Activated CD4-positive, alpha-beta T cell treated with anti-CD3 and anti-CD28 coated beads, Interleukin-2, amount 10 ng/mL, durations not matched to agents 7 days and 5 days (primary cell): ENCODE measurements around the gene AOPEP. TPM values are rescaled to one million over a fixed set of nuclear protein-coding genes. Genes with fewer than 3 reads are reported as not detected.

Source experiments
- CTCF ChIA-PET: fragments of 350-600 bp; sonication (Branson Sonifier 250); formaldehyde crosslinking; loops from one replicate; lab custom pipeline; 2021; ENCODE audit warnings: antibody characterized with exemption; lab: Charles Lee
- POLR2A ChIA-PET: fragments of 350-600 bp; sonication (Branson Sonifier 250); formaldehyde crosslinking; loops from one replicate; lab custom pipeline; 2021; ENCODE audit warnings: antibody characterized with exemption; lab: Charles Lee
- DNase-seq: peaks from one replicate; pipeline ENCODE4 v3.0.0-alpha.2; 2020
- H3K27ac Mint-ChIP-seq: one replicate; pipeline ENCODE4 v1.8.0; 2021; ENCODE audit warnings: mild to moderate bottlenecking, moderate library complexity, mixed read lengths
- H3K27me3 Mint-ChIP-seq: one replicate; pipeline ENCODE4 v1.8.0; 2021; ENCODE audit warnings: mixed read lengths
- H3K36me3 Mint-ChIP-seq: one replicate; pipeline ENCODE4 v1.8.0; 2021; ENCODE audit warnings: low read depth, mixed read lengths
- H3K4me1 Mint-ChIP-seq: one replicate; pipeline ENCODE4 v1.8.0; 2021; ENCODE audit warnings: mixed read lengths
- H3K4me3 Mint-ChIP-seq: one replicate; pipeline ENCODE4 v1.8.0; 2021; ENCODE audit warnings: mild to moderate bottlenecking, moderate library complexity, mixed read lengths
- H3K9me3 Mint-ChIP-seq: one replicate; pipeline ENCODE4 v1.8.0; 2021; ENCODE audit warnings: mixed read lengths
- total RNA-seq, 2 experiments: library from RNA; stranded (reverse); gene quantifications; one replicate each; pipeline ENCODE4 v1.2.3, GENCODE V29; 2021

The AOPEP gene
- total RNA-seq, 2 experiments from 2014 or later = 9.7 to 10.7 TPM

GRCh38 chr9:95049761-95050160 lies 323.3 kb downstream of the AOPEP start:
- no peak overlapping the region for H3K27ac Mint-ChIP-seq
- no peaks in the 10 kb centered on the region for H3K36me3 Mint-ChIP-seq
- H3K4me3 Mint-ChIP-seq = no peak overlapping the region
- DNase-seq = no peak
- CTCF ChIA-PET = no interaction called here
- H3K27me3 Mint-ChIP-seq = peaks cover 40% of the 10 kb centered on the region
- H3K4me1 Mint-ChIP-seq = peaks cover 11% of the 10 kb centered on the region
- POLR2A ChIA-PET = no interaction called here
- no peaks in the 10 kb centered on the region for H3K9me3 Mint-ChIP-seq

- H3K4me3 Mint-ChIP-seq = no peak overlapping the region
- H3K36me3 Mint-ChIP-seq = no peaks in the 10 kb centered on the region
- ChIA-PET CTCF (interaction anchor here (0.7 to 1.1 kb wide), 2 partner anchors 22 to 23 kb away, joined by 3 read pairs; no protein-coding TSS in a partner anchor), POLR2A (no interaction called here)
- H3K9me3 Mint-ChIP-seq = no peaks in the 10 kb centered on the region
- no peak for DNase-seq
- H3K4me1 Mint-ChIP-seq = peaks cover 3% of the 10 kb centered on the region
- H3K27ac Mint-ChIP-seq = no peak overlapping the region
- peaks cover 14% of the 10 kb centered on the region for H3K27me3 Mint-ChIP-seq
Observed at GRCh38 chr9:95053611-95054570, 327.4 kb downstream of the AOPEP start.

- Mint-ChIP-seq H3K27ac (no peak overlapping the region), H3K9me3 (no peaks in the 10 kb centered on the region), H3K4me1 (no peaks in the 10 kb centered on the region), H3K4me3 (no peak overlapping the region), H3K36me3 (no peaks in the 10 kb centered on the region), H3K27me3 (peaks cover 2% of the 10 kb centered on the region)
- ChIA-PET POLR2A (no interaction called here), CTCF (no interaction called here)
- DNase-seq = no peak
Observed at GRCh38 chr9:95055334-95055850, 328.9 kb downstream of the AOPEP start.

- H3K4me3 Mint-ChIP-seq = no peak overlapping the region
- H3K27ac Mint-ChIP-seq = no peak overlapping the region
- H3K36me3 Mint-ChIP-seq = peaks cover 2% of the 10 kb centered on the region
- no peaks in the 10 kb centered on the region for H3K27me3 Mint-ChIP-seq
- H3K9me3 Mint-ChIP-seq = no peaks in the 10 kb centered on the region
- CTCF ChIA-PET = no interaction called here
- POLR2A ChIA-PET = no interaction called here
- H3K4me1 Mint-ChIP-seq = no peaks in the 10 kb centered on the region
- no peak for DNase-seq
Observed at GRCh38 chr9:95055851-95056551, 329.5 kb downstream of the AOPEP start.

- no peak for DNase-seq
- Mint-ChIP-seq H3K27me3 (no peaks in the 10 kb centered on the region), H3K27ac (no peak overlapping the region), H3K4me3 (no peak overlapping the region), H3K4me1 (peaks cover 4% of the 10 kb centered on the region), H3K36me3 (peaks cover 2% of the 10 kb centered on the region), H3K9me3 (no peaks in the 10 kb centered on the region)
- POLR2A ChIA-PET = no interaction called here
- CTCF ChIA-PET = interaction anchor here (0.7 kb wide), 1 partner anchor 110 kb away, joined by 3 read pairs; no protein-coding TSS in a partner anchor
Observed at GRCh38 chr9:95057101-95057500, 330.6 kb downstream of the AOPEP start.

GRCh38 chr9:95058121-95058785 lies 331.8 kb downstream of the AOPEP start:
- DNase-seq = no peak
- Mint-ChIP-seq H3K36me3 (peaks cover 2% of the 10 kb centered on the region), H3K4me3 (no peak overlapping the region), H3K4me1 (peaks cover 6% of the 10 kb centered on the region), H3K27me3 (no peaks in the 10 kb centered on the region), H3K9me3 (no peaks in the 10 kb centered on the region), H3K27ac (peak overlapping the region; percentile 31)
- POLR2A ChIA-PET = no interaction called here
- CTCF ChIA-PET = interaction anchor here (0.8 kb wide), 1 partner anchor 13 kb away, joined by 3 read pairs; no protein-coding TSS in a partner anchor

GRCh38 chr9:95058795-95059386 lies 332.4 kb downstream of the AOPEP start:
- H3K27me3 Mint-ChIP-seq = no peaks in the 10 kb centered on the region
- H3K27ac Mint-ChIP-seq = no peak overlapping the region
- peaks cover 6% of the 10 kb centered on the region for H3K4me1 Mint-ChIP-seq
- POLR2A ChIA-PET = no interaction called here
- CTCF ChIA-PET = no interaction called here
- DNase-seq = no peak
- no peaks in the 10 kb centered on the region for H3K9me3 Mint-ChIP-seq
- peaks cover 2% of the 10 kb centered on the region for H3K36me3 Mint-ChIP-seq
- no peak overlapping the region for H3K4me3 Mint-ChIP-seq

- Mint-ChIP-seq H3K36me3 (peaks cover 2% of the 10 kb centered on the region), H3K4me3 (no peak overlapping the region), H3K4me1 (peaks cover 6% of the 10 kb centered on the region), H3K9me3 (no peaks in the 10 kb centered on the region), H3K27ac (no peak overlapping the region), H3K27me3 (no peaks in the 10 kb centered on the region)
- POLR2A ChIA-PET = no interaction called here
- no peak for DNase-seq
- CTCF ChIA-PET = interaction anchor here (0.5 to 2.1 kb wide), 2 partner anchors 11 to 77 kb away, joined by 4 to 5 read pairs; no protein-coding TSS in a partner anchor
Observed at GRCh38 chr9:95060234-95060633, 333.7 kb downstream of the AOPEP start.

GRCh38 chr9:95060916-95061315 lies 334.4 kb downstream of the AOPEP start:
- Mint-ChIP-seq H3K27ac (no peak overlapping the region), H3K27me3 (no peaks in the 10 kb centered on the region), H3K4me1 (peaks cover 6% of the 10 kb centered on the region), H3K36me3 (peaks cover 2% of the 10 kb centered on the region), H3K4me3 (no peak overlapping the region), H3K9me3 (no peaks in the 10 kb centered on the region)
- POLR2A ChIA-PET = no interaction called here
- DNase-seq = no peak
- CTCF ChIA-PET = interaction anchor here (2.1 kb wide), 1 partner anchor 10 kb away, joined by 5 read pairs; no protein-coding TSS in a partner anchor

GRCh38 chr9:95061916-95062595 lies 335.6 kb downstream of the AOPEP start:
- ChIA-PET CTCF (interaction anchor here (0.7 kb wide), 1 partner anchor 1335 kb away, joined by 3 read pairs; no protein-coding TSS in a partner anchor), POLR2A (no interaction called here)
- no peak overlapping the region for H3K4me3 Mint-ChIP-seq
- H3K4me1 Mint-ChIP-seq = peaks cover 6% of the 10 kb centered on the region
- no peaks in the 10 kb centered on the region for H3K9me3 Mint-ChIP-seq
- no peaks in the 10 kb centered on the region for H3K27me3 Mint-ChIP-seq
- DNase-seq = no peak
- H3K36me3 Mint-ChIP-seq = peaks cover 2% of the 10 kb centered on the region
- no peak overlapping the region for H3K27ac Mint-ChIP-seq

GRCh38 chr9:95062596-95063065 lies 336.1 kb downstream of the AOPEP start:
- no peaks in the 10 kb centered on the region for H3K9me3 Mint-ChIP-seq
- H3K4me3 Mint-ChIP-seq = no peak overlapping the region
- H3K36me3 Mint-ChIP-seq = peaks cover 2% of the 10 kb centered on the region
- ChIA-PET POLR2A (no interaction called here), CTCF (interaction anchor here (0.7 kb wide), 1 partner anchor 1336 kb away, joined by 3 read pairs; no protein-coding TSS in a partner anchor)
- H3K27ac Mint-ChIP-seq = no peak overlapping the region
- no peaks in the 10 kb centered on the region for H3K27me3 Mint-ChIP-seq
- DNase-seq = no peak
- H3K4me1 Mint-ChIP-seq = peaks cover 6% of the 10 kb centered on the region
